WTC11 (cell line): ENCODE results near the gene GOLGA3. TPM values are rescaled to one million over a fixed set of nuclear protein-coding genes. Genes with fewer than 3 reads are reported as not detected.

Source experiments
- ATAC-seq: fragments of 200-7000 bp; cut with Tn5 transposase; 2 replicates; pipeline ENCODE4 v1.10.0; 2021; ENCODE audit warnings: mild to moderate bottlenecking, moderate library complexity
- CTCF ChIA-PET: fragments of 300-600 bp; sonication (Branson Sonifier 250); formaldehyde crosslinking; loops from one replicate; lab custom pipeline; 2021; ENCODE audit warnings: antibody characterized with exemption; lab: Charles Lee
- POLR2A ChIA-PET: fragments of 350-600 bp; sonication (Branson Sonifier 250); formaldehyde crosslinking; loops from one replicate; lab custom pipeline; 2021; ENCODE audit warnings: antibody characterized with exemption; lab: Charles Lee
- DNase-seq: peaks from one replicate; pipeline ENCODE4 v3.0.0; 2021; ENCODE audit warnings: low spot score
- H3K27ac Mint-ChIP-seq: 2 replicates; pipeline ENCODE4 v1.8.0; 2021; ENCODE audit warnings: mixed read lengths
- H3K27me3 Mint-ChIP-seq: 2 replicates; pipeline ENCODE4 v1.8.0; 2021; ENCODE audit warnings: low read depth, mild to moderate bottlenecking, moderate library complexity, mixed read lengths
- H3K36me3 Mint-ChIP-seq: 2 replicates; pipeline ENCODE4 v1.8.0; 2021; ENCODE audit warnings: mixed read lengths
- H3K4me1 Mint-ChIP-seq: 2 replicates; pipeline ENCODE4 v1.8.0; 2022; ENCODE audit warnings: mixed read lengths
- H3K4me3 Mint-ChIP-seq: 2 replicates; pipeline ENCODE4 v1.8.0; 2021; ENCODE audit warnings: mild to moderate bottlenecking, moderate library complexity, mixed read lengths
- H3K9me3 Mint-ChIP-seq: 2 replicates; pipeline ENCODE4 v1.8.0; 2021; ENCODE audit warnings: mixed read lengths
- E2F1 ChIP-seq: sonication (generic); formaldehyde crosslinking; IDR thresholded peaks from 2 replicates; pipeline ENCODE4 v1.8.0; 2022; ENCODE audit warnings: mild to moderate bottlenecking, missing genetic modification reagents
- E2F4 ChIP-seq: sonication (generic); formaldehyde crosslinking; IDR thresholded peaks from 2 replicates; pipeline ENCODE4 v1.8.1; 2022; ENCODE audit warnings: low read depth, mild to moderate bottlenecking, moderate library complexity, missing genetic modification reagents, borderline replicate concordance
- EMX1 ChIP-seq: fragments of 250-450 bp; sonication (Bioruptor Pico); IDR thresholded peaks from 2 replicates; pipeline ENCODE4 v1.8.0; 2021; ENCODE audit warnings: mild to moderate bottlenecking
- ETV6 ChIP-seq: sonication (generic); formaldehyde crosslinking; IDR thresholded peaks from 2 replicates; pipeline ENCODE4 v1.8.1; 2022; ENCODE audit warnings: mild to moderate bottlenecking, missing genetic modification reagents
- FOXJ3 ChIP-seq: sonication (generic); formaldehyde crosslinking; IDR thresholded peaks from 2 replicates; pipeline ENCODE4 v1.9.0; 2021; ENCODE audit warnings: missing genetic modification reagents, mild to moderate bottlenecking, borderline replicate concordance
- HMGXB4 ChIP-seq: sonication (generic); formaldehyde crosslinking; IDR thresholded peaks from 2 replicates; pipeline ENCODE4 v1.8.1; 2023; ENCODE audit warnings: mild to moderate bottlenecking, moderate library complexity, missing genetic modification reagents
- NFE2L1 ChIP-seq: sonication (generic); formaldehyde crosslinking; IDR thresholded peaks from 2 replicates; pipeline ENCODE4 v1.8.1; 2023; ENCODE audit warnings: missing genetic modification reagents
- NR1H2 ChIP-seq: sonication (generic); formaldehyde crosslinking; IDR thresholded peaks from 2 replicates; pipeline ENCODE4 v1.9.0; 2021; ENCODE audit warnings: mild to moderate bottlenecking, moderate library complexity, missing genetic modification reagents
- PRDM15 ChIP-seq: sonication (generic); formaldehyde crosslinking; IDR thresholded peaks from 2 replicates; pipeline ENCODE4 v1.8.0; 2022; ENCODE audit warnings: missing genetic modification reagents
- RORB ChIP-seq: fragments of 250-450 bp; sonication (Bioruptor Pico); IDR thresholded peaks from 2 replicates; pipeline ENCODE4 v1.9.0; 2021; ENCODE audit warnings: mild to moderate bottlenecking
- STAT6 ChIP-seq: sonication (generic); formaldehyde crosslinking; conservative IDR thresholded peaks from 2 replicates; pipeline ENCODE4 v1.8.1; 2023; ENCODE audit warnings: mild to moderate bottlenecking, low read depth, missing genetic modification reagents, moderate library complexity
- TCF7 ChIP-seq: sonication (generic); formaldehyde crosslinking; IDR thresholded peaks from 2 replicates; pipeline ENCODE4 v1.8.0; 2022; ENCODE audit warnings: mild to moderate bottlenecking, low read depth, missing genetic modification reagents, moderate library complexity
- ZNF219 ChIP-seq: sonication (generic); formaldehyde crosslinking; IDR thresholded peaks from 2 replicates; pipeline ENCODE4 v1.8.0; 2023; ENCODE audit warnings: missing genetic modification reagents, mild to moderate bottlenecking, borderline replicate concordance
- ZNF396 ChIP-seq: fragments of 250-450 bp; sonication (Bioruptor Pico); IDR thresholded peaks from 2 replicates; pipeline ENCODE4 v1.8.0; 2021; ENCODE audit warnings: mild to moderate bottlenecking, moderate library complexity, borderline replicate concordance
- total RNA-seq: library from RNA; stranded (reverse); gene quantifications from 3 replicates; pipeline ENCODE4 v1.2.3, GENCODE V29; 2021
- TF ChIP-seq, protein P1 (sequence below): sonication (generic); formaldehyde crosslinking; IDR thresholded peaks from 2 replicates; pipeline ENCODE4 v1.8.0; 2023; ENCODE audit warnings: missing genetic modification reagents, mild to moderate bottlenecking, borderline replicate concordance
- TF ChIP-seq, protein P2 (sequence below): sonication (generic); formaldehyde crosslinking; IDR thresholded peaks from 2 replicates; pipeline ENCODE4 v1.8.1; 2023; ENCODE audit warnings: mild to moderate bottlenecking, missing genetic modification reagents

The GOLGA3 gene
- total RNA-seq, 1 experiment from 2014 or later = 47.8 TPM

- CTCF ChIA-PET = interaction anchor here (1.1 kb wide), 1 partner anchor 130 kb away, joined by 4 read pairs; no protein-coding TSS in a partner anchor
- ATAC-seq = no peak
- POLR2A ChIA-PET = no interaction called here
- TF ChIP-seq PRDM15 (CRISPR knock-in tag) = 0 out of 2 replicates have a peak, but pooled peaks have one; percentile 49
- no peak for TF ChIP-seq ZNF219 (CRISPR knock-in tag)
- TF ChIP-seq FOXJ3 (CRISPR knock-in tag) = no peak
- TF ChIP-seq TCF7 (CRISPR knock-in tag) = no peak
- Mint-ChIP-seq H3K27me3 (no peaks in the 10 kb centered on the region), H3K36me3 (peaks cover 35% of the 10 kb centered on the region), H3K9me3 (no peaks in the 10 kb centered on the region), H3K4me3 (no peak overlapping the region), H3K4me1 (no peaks in the 10 kb centered on the region), H3K27ac (0 out of 2 replicates have a peak overlapping the region, but pooled peaks have one; percentile 45)
- no peak for DNase-seq
Measured at GRCh38 chr12:132774646-132775275, 53.9 kb downstream of the GOLGA3 start.

DNA sequence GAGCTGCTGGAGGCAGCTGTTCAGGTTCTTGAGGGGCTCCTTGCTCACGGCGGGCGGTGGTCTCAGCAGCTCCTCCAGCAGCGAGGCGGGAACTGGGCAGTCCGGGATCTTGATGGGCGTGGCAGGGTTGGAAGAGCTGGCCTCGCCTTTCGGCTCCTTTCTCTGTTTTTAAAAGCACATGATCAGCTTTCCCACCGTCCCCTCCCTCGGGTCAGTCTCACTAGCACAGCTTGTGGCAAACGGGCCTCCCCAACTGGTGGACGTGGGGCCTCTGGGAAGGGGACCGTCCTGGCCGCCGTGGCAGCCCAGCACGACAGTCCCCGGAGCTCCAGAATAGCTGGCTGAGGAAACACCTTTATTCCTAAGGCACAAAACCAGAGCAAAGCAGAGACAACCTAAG is 54.5 kb downstream of the GOLGA3 start:
- Mint-ChIP-seq H3K9me3 (no peaks in the 10 kb centered on the region), H3K36me3 (peaks cover 30% of the 10 kb centered on the region), H3K27ac (no peak overlapping the region), H3K4me1 (no peaks in the 10 kb centered on the region; the same call in 1 of the 2 replicates), H3K4me3 (no peak overlapping the region), H3K27me3 (no peaks in the 10 kb centered on the region)
- no peak for DNase-seq
- no peak for ATAC-seq
- ChIA-PET POLR2A (no interaction called here), CTCF (interaction anchor here (1.1 kb wide), 1 partner anchor 131 kb away, joined by 4 read pairs; no protein-coding TSS in a partner anchor)
- TF ChIP-seq RORB (CRISPR knock-in tag) = no peak
- no peak for TF ChIP-seq ETV6 (CRISPR knock-in tag)
- TF ChIP-seq STAT6 (CRISPR knock-in tag) = no peak
- no peak for TF ChIP-seq EMX1 (CRISPR knock-in tag)
- no peak for TF ChIP-seq NFE2L1 (CRISPR knock-in tag)
- TF ChIP-seq, protein P1, sequence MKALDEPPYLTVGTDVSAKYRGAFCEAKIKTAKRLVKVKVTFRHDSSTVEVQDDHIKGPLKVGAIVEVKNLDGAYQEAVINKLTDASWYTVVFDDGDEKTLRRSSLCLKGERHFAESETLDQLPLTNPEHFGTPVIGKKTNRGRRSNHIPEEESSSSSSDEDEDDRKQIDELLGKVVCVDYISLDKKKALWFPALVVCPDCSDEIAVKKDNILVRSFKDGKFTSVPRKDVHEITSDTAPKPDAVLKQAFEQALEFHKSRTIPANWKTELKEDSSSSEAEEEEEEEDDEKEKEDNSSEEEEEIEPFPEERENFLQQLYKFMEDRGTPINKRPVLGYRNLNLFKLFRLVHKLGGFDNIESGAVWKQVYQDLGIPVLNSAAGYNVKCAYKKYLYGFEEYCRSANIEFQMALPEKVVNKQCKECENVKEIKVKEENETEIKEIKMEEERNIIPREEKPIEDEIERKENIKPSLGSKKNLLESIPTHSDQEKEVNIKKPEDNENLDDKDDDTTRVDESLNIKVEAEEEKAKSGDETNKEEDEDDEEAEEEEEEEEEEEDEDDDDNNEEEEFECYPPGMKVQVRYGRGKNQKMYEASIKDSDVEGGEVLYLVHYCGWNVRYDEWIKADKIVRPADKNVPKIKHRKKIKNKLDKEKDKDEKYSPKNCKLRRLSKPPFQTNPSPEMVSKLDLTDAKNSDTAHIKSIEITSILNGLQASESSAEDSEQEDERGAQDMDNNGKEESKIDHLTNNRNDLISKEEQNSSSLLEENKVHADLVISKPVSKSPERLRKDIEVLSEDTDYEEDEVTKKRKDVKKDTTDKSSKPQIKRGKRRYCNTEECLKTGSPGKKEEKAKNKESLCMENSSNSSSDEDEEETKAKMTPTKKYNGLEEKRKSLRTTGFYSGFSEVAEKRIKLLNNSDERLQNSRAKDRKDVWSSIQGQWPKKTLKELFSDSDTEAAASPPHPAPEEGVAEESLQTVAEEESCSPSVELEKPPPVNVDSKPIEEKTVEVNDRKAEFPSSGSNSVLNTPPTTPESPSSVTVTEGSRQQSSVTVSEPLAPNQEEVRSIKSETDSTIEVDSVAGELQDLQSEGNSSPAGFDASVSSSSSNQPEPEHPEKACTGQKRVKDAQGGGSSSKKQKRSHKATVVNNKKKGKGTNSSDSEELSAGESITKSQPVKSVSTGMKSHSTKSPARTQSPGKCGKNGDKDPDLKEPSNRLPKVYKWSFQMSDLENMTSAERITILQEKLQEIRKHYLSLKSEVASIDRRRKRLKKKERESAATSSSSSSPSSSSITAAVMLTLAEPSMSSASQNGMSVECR (CRISPR knock-in tag) = no peak
- TF ChIP-seq E2F4 (CRISPR knock-in tag) = no peak
- no peak for TF ChIP-seq E2F1 (CRISPR knock-in tag)
- no peak for TF ChIP-seq ZNF396
- TF ChIP-seq, protein P2, sequence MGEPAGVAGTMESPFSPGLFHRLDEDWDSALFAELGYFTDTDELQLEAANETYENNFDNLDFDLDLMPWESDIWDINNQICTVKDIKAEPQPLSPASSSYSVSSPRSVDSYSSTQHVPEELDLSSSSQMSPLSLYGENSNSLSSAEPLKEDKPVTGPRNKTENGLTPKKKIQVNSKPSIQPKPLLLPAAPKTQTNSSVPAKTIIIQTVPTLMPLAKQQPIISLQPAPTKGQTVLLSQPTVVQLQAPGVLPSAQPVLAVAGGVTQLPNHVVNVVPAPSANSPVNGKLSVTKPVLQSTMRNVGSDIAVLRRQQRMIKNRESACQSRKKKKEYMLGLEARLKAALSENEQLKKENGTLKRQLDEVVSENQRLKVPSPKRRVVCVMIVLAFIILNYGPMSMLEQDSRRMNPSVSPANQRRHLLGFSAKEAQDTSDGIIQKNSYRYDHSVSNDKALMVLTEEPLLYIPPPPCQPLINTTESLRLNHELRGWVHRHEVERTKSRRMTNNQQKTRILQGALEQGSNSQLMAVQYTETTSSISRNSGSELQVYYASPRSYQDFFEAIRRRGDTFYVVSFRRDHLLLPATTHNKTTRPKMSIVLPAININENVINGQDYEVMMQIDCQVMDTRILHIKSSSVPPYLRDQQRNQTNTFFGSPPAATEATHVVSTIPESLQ = no peak
- no peak for TF ChIP-seq NR1H2 (CRISPR knock-in tag)
- TF ChIP-seq HMGXB4 = no peak
